HuH-7 (cell line): ENCODE data around the gene YPEL2.
"Not testable (repeated sequence)": the region's sequence is repeated elsewhere in the genome, so short reads cannot be mapped to it uniquely, and the experiment has no call there.

Experiments
- DNase-seq: peaks from one replicate; pipeline ENCODE4 v3.0.0; 2011; ENCODE audit warnings: low spot score

Gene YPEL2

DNA sequence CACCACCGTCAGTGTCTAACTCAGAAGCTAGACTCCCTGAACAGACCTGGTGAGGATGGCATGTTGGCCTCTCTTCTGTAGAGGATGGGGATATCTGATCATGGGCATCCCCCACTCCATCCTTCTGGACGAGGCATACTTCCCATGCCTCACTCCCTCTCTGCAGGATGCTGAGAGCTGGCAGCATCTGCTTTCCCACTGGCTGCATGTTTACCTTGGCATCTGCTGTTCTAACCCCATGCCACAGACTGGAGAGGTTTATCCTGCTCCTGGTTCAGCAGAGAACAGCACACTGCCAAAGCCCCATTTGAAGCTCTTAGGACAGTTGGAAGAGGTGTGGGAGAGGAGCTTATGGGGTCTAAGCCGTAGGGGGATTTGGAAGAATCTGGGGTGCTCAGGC lies 46.0 kb downstream of the YPEL2 start:
- no peak for DNase-seq

DNA sequence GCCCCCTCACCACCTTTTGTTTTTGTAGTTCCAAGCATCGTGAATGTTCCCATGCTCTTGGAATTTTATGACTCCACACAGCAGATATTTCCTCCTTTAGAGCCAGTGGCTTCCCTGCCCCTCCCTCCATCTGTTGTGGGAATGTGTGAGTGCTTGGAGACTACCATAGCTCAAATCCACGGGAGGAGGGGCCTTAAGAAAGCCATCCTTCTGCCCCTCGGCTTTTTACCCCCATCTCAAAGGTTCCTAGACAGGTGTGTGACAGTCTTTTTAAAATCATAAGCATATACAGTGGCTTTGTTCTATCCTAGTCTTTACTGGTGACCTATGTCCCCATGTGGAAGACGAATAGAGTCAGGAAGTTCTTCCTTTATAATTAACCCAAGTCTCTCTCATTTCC lies 47.2 kb downstream of the YPEL2 start:
- DNase-seq, result no peak

DNA sequence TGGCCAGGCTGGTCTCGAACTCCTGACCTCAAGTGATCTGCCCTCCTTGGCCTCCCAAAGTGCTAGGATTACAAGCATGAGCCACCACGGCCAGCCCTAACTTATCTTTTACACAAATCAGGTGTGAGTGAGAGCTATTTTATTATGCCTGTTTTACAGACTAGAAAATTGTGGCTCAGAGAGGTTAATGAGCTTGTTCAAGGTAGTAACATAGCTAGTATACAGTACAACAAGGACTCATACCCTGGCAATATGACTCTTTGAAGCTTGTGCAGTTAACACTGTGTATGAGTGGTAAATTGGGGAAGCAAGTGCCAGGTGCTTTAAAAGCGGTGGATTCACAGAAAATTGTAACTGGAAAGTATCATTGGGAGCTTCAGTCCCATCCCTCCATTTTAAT lies 49.0 kb downstream of the YPEL2 start:
- no peak for DNase-seq

DNA sequence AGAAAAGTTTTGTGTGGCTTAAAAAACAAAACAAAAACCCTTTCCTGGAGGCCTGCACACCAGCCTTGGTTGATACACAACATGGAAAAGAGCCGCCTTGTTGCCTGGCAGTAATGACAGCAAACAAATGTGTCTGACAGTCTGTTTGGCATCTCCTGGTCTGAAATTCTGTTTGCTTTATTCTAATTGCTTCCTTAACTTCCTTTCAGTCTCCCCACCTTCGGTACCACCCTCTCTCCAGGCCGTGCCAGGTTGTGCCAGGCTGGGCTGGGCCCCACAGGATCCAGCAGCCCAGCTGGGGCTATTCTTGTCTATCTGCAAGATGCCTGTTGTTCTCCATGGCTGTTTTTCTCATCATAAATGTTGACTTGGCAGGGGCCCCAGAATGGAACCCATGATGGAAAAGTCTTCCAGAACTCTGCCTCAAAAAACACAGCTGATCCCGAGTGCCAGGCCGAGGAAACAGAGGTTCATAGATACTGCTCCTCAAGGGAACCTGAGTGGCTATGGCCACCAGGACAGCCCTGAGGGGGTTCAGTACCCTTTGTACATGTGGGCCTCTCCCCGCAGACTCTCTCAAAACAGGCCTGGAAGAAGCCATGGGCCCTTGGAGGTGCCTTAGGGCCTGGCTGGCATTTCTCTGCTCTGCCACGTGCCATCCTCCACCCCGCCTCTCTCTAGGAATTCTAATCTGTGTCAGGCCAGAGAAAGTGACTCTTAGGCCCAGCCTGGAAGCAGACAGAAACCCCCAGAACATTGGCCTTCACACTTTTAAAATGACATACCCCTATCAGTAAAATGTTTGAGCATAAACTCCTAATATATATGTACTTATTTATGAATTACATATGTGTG lies 50.5 kb downstream of the YPEL2 start:
- DNase-seq, result no peak

DNA sequence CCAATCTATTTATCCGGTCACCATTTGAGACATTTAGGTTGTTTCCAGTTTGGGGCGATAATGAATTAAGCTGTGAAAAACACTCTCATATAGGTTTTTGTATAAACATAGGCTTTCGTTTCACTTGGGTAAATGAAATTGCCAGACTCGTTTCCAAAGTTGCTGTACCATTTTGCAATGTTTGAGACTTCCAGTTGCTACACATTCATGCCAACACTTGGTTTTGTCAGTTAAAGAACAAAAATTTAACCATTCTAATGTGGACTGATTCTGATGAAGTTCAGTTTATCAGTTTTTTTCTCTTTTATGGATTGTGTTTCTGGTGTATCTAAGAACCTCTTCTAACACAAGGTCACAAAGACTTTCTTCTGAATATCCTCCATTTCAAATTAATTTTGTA lies 52.4 kb downstream of the YPEL2 start:
- DNase-seq, result no peak

DNA sequence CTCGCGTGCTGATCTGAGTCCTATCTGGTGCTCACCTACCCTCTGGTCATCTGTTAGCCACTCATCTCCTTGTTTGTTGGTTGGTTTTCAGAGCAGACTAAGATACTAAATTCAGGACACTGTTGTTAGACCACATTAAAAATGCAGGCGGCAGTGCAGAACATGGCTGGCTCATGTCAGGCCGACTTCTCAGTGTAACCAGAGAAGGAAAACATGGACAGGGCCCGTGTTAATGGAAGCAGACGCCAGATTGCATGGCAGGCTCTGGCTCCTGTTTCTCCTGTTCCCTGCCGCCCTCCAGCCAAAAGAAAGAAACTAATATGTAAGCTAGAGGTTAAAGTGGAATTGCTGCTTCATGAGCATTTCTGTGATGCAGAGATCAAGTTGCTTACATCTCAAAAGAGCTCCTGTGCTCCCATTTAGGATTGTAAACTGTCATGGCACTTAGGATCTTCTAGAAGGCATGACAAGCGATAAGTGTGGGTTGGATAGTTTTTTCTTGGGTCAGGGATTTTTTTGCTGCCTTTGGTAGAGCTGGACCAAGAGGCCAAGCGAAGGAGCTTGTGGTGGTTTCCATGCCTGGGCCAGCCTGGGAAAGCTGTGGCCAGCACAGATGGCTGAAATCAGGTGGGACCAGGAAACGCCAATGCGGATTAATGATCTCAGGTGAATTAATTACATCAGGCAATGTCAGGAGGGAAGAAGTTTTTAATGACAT lies 56.1 kb downstream of the YPEL2 start:
- no peak for DNase-seq

DNA sequence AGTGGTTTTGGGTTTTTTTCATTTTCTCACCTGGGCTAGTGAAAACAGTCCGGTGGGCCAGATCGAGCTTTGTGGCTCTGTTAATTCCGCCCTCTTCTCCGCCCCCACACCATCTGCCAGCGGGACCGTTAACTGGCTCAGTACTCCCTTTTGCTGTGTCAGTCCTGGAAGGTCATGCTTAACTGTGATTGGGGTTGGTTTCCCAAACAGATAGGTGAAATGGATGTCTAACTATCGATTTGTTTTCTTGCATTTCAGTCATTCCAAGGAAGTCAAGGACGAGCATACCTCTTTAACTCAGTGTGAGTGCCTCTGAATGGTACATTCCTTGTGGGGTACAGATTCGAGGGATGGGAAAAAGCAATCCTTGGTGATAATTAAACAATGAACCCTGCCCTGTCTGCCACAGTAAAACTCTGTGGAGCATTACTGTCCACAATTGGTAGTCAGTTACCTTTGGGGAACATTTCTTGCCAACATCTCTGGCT lies 56.7 kb downstream of the YPEL2 start:
- no peak for DNase-seq

DNA sequence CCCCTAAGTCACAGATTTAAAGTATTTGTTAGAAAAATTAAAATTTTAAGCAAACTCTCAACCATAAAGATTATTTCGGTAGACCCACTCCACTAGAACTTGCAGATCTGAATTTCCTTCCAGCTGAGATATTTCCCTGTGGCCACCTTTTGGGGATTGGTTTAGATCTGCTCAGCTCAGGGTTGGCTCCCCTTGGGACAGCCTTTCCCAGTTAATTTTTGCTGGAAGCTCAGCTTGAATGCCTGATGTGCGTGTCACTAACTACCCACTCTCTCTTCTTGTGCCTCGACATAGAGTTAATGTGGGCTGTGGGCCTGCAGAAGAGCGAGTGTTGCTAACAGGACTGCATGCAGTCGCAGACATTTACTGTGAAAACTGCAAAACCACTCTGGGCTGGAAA lies 57.6 kb downstream of the YPEL2 start:
- no peak for DNase-seq

DNA sequence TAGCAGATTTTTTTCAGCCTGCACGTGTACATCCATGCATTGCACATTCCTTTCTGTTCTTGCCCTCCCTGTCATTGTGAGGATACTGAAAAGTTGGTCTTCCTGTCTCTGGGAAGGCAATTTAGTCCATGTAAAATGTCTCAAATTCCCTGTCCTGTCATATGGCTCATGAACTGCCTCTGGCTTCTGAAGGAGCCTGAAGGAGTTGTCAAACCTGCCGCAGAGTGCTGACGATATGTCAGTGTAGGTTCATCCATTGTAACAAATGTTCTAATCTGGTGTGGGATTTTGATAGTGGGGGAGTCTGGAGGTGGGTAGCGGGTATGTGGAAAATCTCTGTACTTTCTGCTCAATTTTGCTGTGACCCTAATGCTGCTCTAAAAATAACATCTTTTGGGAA lies 59.6 kb downstream of the YPEL2 start:
- no peak for DNase-seq

DNA sequence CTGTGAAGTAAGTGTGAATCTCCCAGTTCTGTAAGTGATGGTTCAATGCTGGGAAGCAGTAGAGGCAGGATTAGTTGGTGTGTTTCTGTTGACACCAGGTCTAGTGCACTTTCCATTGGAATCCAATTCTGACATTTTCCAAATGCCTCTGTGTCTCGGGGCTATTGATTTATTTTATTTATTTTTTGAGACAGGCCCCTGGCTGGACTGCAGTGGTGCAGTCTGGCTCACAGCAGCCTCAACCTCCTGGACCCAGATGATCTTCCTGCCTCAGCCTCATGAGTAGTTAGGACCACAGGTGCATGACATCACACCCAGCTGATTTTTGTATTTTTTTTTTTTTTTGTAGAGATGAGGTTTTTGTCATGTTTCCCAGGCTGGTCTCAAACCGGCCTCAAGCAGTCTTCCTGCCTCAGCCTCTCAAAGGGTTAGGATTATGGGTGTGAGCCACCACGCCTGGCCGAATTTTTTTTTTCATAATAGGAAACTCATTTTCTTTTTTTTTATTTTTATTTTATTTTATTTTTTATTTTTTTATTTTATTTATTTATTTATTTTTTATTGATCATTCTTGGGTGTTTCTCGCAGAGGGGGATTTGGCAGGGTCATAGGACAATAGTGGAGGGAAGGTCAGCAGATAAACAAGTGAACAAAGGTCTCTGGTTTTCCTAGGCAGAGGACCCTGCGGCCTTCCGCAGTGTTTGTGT lies 61.7 kb downstream of the YPEL2 start:
- no peak for DNase-seq

DNA sequence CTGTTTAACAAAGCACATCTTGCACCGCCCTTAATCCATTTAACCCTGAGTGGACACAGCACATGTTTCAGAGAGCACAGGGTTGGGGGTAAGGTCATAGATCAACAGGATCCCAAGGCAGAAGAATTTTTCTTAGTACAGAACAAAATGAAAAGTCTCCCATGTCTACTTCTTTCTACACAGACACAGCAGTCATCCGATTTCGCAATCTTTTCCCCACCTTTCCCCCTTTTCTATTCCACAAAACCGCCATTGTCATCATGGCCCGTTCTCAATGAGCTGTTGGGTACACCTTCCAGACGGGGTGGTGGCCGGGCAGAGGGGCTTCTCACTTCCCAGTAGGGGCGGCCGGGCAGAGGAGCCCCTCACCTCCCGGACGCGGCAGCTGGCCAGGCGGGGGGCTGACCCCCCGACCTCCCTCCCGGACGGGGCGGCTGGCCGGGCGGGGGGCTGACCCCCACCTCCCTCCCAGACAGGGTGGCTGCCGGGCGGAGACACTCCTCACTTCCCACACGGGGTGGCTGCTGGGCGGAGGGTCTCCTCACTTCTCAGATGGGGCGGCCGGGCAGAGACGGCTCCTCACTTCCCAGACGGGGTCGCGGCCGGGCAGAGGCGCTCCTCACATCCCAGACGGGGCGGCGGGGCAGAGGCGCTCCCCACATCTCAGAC lies 62.4 kb downstream of the YPEL2 start:
- not testable (repeated sequence) for DNase-seq

DNA sequence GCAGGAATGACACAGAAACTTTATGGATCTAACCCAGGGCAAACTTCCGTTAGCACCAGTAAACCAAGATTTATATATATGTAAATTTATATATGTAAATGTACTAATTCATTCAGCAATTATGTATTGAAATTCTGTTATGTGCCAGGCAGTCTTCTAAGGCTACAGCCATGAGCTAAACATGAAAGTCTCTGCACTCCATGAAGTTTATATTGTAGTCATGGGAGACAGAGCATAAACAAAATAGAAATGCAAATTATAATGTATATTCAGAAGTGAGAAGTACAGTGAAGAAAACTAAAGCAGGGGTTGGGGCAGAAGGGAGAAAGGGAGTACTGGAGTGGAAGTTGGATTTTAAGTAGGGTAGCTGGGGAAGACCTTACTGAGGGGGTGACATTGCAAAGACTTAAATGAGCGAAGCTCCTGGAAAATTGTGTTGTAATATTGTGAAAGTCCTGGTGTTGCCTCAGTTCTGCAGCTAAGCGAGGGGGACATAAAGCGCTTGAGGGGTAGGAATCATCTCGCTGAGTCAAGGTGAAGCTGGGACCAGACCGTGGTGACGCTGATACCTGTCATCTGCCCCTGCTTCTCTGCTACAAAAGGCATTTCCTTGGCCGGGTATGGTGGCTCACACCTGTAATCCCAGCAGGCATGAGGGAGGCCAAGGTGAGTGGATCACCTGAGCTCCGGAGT lies 64.8 kb downstream of the YPEL2 start:
- DNase-seq, result no peak

DNA sequence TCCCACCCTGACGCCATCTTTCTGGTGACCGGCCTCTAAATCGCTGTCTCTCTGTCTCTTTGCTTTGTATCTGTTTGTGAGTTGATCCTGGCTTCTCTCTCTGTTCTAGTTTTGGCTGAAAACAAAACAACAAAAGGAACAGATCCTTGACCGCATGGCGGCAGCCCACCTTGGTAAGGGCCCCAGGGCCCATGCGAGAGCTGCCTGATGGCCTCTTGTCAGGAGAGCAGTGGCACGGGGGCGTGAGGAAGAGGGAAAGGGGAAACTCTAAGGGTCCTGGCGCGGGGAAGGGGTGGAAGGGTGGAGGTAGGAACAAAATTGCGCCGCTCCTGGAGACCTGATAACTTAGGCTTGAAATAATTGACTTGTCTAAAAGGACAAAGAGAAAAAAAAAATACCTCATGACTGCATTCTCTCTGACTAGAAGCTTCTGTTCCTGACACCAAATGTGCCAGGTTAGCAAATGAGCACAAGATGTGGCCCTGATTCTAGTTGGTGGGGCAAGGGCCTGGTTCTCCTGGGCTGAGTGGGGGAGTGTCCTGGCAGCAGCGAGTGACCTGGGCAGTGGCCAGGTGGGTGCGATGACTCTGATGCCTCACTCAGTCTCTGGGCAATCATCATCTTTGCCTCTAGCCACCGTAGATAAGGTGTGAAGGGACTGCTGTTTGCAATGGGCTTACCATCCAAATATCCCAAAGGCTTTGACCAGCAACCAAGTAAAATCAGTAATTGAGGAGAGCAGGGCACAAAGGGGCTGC lies 66.0 kb downstream of the YPEL2 start:
- DNase-seq, result no peak

DNA sequence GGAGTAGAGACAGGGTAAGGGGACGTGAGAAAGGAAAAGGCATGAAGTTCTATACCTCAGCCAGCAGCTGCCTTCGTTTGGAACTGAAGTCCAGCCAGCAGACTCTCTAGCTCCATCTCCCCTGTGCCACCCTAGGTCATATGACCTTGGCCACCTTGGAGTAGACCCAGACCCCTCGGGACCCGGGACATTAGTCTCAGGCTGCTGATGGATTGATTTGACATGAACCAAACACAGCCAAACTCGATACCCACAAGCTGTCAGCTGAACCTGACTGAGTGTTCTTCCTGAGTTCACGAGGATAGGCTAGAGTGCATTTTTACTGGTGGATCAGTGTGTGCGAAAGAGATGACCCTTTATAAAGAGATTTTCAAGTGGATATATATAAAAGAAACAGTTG lies 68.5 kb downstream of the YPEL2 start:
- DNase-seq, result no peak

DNA sequence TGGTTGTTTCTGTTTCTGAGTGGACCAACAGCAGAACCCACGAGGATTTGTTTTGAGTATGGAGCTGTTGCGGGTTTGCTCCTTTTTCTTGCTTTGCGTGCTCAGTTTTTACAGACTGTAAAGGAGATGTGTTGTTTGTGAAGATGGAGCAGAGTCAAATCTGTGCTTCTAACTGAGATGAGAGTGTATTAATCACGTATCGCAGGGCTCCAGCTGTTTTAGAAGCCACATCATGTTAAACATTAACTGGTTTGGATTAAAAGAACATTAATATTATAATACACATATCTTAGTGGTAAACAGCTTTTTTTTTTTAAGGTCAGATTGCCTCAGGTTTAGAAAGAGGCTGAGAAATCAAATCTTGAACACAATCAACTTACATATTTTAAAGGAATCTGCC lies 69.4 kb downstream of the YPEL2 start:
- DNase-seq, result no peak

DNA sequence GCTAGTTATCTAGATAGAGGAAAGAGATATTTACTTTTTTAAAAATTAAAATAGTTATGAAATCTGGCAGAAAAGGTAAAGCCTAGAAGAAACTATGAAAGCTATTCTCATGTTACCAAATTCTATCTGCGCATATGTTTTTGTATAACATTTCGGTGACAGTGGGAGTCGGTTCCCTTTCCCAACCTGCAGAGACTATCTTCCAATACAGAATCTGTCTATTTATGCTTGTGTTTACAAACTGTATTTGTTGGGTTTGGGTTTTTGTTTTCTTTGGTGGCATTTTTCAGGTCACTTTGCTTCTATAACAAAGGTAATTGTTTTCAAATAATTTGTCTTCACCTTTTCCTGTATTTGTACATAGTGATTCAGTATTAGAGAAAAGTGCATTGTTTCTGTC lies 69.8 kb downstream of the YPEL2 start:
- no peak for DNase-seq

DNA sequence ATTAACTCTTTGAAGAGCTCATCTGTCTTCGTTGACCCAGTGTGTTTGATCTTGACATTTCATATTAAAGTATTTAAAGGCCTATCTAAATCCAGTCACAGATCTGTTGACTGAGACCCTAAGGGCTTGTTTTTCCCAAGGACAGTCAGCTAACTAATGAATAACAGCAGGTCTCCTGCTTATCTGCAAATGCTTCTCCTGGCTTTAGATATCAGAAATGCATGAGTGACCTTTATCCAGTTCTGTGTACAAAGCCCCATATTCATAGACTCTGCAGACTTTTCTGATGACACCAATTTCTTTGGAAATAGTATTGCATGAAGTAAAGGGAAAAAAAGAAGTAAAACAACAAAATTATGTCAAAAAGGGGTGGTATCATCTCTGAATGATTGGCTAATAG lies 70.3 kb downstream of the YPEL2 start:
- DNase-seq, result peak; percentile 68

DNA sequence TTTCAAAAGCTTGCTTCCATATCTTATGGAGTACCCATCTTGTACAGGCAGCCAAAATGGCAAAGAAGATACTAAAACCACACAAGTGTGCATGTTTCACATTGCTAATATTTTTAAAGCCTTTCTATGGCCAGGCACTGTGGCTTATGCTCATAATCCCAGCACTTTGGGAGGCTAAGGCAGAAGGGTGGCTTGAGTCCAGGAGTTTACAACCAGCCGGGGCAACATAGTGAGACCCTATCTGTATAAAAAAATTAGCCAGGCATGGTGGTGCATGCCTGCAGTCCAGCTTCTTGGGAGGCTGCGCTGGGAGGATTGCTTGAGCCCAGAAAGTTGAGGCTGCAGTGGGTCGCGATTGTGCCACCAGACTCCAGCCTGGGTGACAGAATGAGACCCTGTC lies 71.3 kb downstream of the YPEL2 start:
- DNase-seq, result no peak

DNA sequence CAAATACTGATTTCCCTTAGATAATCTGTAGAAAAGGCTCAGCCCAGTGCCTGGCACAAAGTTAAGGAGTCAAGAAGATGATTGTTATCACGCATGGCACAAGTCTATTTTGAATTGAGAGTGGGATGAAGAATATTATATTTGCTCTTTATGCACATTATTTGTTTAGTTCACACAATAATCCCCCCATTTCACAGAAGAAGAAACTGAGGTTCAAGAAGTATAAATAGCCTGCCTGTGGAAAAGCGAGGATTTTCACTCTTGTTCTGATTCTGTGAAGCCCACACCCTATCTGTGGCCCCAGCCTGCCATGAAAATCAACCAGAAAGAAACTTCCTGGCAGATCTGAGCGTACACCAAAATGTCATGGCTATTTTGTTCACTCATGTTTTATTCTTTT lies 73.0 kb downstream of the YPEL2 start:
- DNase-seq, result no peak

DNA sequence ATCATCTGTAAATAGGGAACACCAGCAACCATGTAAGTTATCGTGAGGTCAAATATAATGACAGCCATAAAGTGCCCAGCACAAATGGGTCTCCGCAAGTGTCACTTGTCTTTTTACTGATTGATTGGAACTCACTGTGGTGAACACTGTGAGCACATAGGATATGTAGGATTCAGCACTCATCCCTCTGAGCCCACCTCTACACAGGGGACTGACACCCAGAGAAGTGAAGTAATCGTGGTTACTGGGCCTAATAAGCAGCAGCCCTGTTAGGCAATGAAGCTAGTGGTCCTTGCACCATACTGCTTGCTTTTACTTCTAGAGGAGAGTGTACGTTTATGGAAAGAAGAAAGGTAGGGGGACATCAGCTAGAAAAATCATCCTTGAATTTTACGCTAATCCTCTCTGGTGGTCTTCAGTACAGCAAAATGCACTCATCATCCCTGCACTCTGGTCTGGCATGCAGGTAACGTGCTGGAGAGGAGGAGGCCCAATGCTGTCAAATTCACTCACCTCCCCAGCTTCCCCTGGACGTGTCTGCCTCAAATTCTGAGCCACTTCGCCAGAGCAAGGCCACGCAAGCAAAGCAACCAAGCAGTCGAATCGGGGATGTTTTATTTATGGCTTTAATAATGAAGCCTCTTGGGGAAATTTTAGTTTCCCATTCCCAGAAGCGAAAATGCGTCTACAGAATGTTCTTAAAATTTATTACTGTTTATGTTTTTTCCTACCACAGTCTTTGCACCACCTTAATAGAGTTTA lies 74.7 kb downstream of the YPEL2 start:
- DNase-seq, result peak; percentile 34
